NK-92 (cell line): ENCODE results near the gene ISX.

Experiments
- DNase-seq: peaks from one replicate; lab custom pipeline; 2025; ENCODE audit not compliant: unreplicated experiment; lab: John Stamatoyannopoulos, UW

ISX gene

GRCh38 chr22:35109616-35110015, 43.7 kb downstream of the ISX start:
- DNase-seq, result no peak

- DNase-seq, result no peak
These were observed 45.3 kb downstream of the ISX start for GRCh38 chr22:35111244-35111643.

GRCh38 chr22:35113341-35113740, 47.4 kb downstream of the ISX start:
- DNase-seq, result no peak

GRCh38 chr22:35114131-35114980, 48.4 kb downstream of the ISX start:
- no peak for DNase-seq

GRCh38 chr22:35115515-35115914, 49.6 kb downstream of the ISX start:
- no peak for DNase-seq

- no peak for DNase-seq
These were observed 50.3 kb downstream of the ISX start for GRCh38 chr22:35116269-35116668.

GRCh38 chr22:35116817-35117216, 50.9 kb downstream of the ISX start:
- DNase-seq, result no peak

GRCh38 chr22:35119494-35119893, 53.5 kb downstream of the ISX start:
- DNase-seq, result no peak

- DNase-seq, result no peak
These were observed 58.8 kb downstream of the ISX start for GRCh38 chr22:35124691-35125219.

GRCh38 chr22:35126993-35127392, 61.0 kb downstream of the ISX start:
- DNase-seq, result no peak

- DNase-seq, result no peak
These were observed 62.7 kb downstream of the ISX start for GRCh38 chr22:35128637-35129036.

- DNase-seq, result no peak
These were observed 65.6 kb downstream of the ISX start for GRCh38 chr22:35131525-35132000.

GRCh38 chr22:35132568-35132967, 66.6 kb downstream of the ISX start:
- no peak for DNase-seq

- DNase-seq, result no peak
These were observed 67.9 kb downstream of the ISX start for GRCh38 chr22:35133702-35134380.

GRCh38 chr22:35134637-35135036, 68.7 kb downstream of the ISX start:
- DNase-seq, result no peak

GRCh38 chr22:35135165-35135564, 69.2 kb downstream of the ISX start:
- no peak for DNase-seq
